ENCODE measurements around the gene LRRIQ4. TPM values are rescaled to one million over a fixed set of nuclear protein-coding genes. Genes with fewer than 3 reads are reported as not detected.

The LRRIQ4 gene
- total RNA-seq, 8 experiments from 2014 or later: 0.08 to 0.50 (median 0.38) TPM; not detected in 3

- no peak for ATAC-seq (replicated peaks in 6 of 8)
- WGBS, 10 experiments: 69 to 100% (median 94%) methylated on average over 1 to 11 of the region's 11 CpGs; no CpG with 5 or more reads in 1 of the 10 experiments
These were observed 34.0 kb downstream of the LRRIQ4 start for GRCh38 chr3:169846458-169847193.

DNA sequence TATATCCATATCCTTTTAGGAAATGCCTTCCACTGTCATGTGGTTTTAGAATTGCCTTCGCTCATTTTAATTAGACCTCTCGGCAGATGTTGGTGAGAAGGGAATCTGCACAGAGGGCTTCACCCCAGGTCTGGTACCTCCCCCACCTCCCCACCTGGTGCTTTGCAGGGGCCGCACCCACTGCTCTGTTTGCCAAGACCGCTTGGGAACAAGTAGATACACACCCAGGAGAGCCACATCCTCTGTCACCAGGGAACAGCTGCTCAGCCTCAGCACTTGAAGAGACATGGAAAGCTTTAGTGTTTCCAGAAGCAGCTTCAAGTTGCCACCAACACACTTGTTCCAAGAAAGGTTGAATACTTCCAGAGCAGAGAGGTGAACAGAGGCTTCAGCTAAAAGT lies 35.2 kb downstream of the LRRIQ4 start:
- Histone ChIP-seq H3K4me1 (replicated peaks in 1 of 2) (no peaks in the 10 kb centered on the region), H3K4me3 (no peak overlapping the region), H3K27ac (no peak overlapping the region)
- ATAC-seq (replicated peaks in 6 of 8): peak in 2 of 8 experiments; percentile 52 to 86
- WGBS, 10 experiments: 30 to 100% (median 80%) methylated on average over 1 to 2 of the region's 4 CpGs; no CpG with 5 or more reads in 5 of the 10 experiments
- in situ Hi-C loops (cut with MboI; ENCODE audit: low pct_unique_long_range_greater_than_20kb in 2 of 9, low sequenced_read_pairs in 9 of 9, unreplicated experiment in 9 of 9): no loop called here

More at GRCh38 chr3:169846458-169847193, 34.0 kb downstream of the LRRIQ4 start:
- no peak overlapping the region for H3K27ac ChIP-seq
- no peaks in the 10 kb centered on the region for H3K4me1 ChIP-seq (replicated peaks in 1 of 2)
- no peak overlapping the region for H3K4me3 ChIP-seq
- in situ Hi-C loops (cut with MboI; ENCODE audit: low pct_unique_long_range_greater_than_20kb in 2 of 9, low sequenced_read_pairs in 9 of 9, unreplicated experiment in 9 of 9): no loop called here

DNA sequence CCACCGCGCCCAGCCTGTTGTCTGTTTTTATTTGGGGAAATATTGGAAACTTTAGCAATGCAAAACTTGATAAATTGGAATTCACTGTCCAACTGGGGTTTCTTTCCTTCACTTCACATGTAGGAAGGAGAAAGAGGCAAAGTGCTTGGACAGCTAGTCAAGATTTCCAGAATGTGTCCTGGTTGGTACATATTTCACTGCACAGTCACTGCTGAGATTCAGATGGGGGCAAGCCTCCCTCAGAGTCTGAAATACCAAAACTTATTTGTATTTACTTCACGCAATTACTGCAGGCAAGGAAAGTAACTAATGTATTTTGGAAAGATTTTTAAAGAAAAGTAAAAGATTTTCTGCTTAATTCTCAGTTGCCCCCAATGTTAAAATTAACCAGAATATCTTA lies 36.1 kb downstream of the LRRIQ4 start:
- no peak for ATAC-seq (replicated peaks in 6 of 8)
- Histone ChIP-seq H3K4me3 (no peak overlapping the region), H3K27ac (no peak overlapping the region), H3K4me1 (replicated peaks in 1 of 2) (no peaks in the 10 kb centered on the region)
- WGBS, 10 experiments: 83 to 100% (median 100%) methylated on average over 1 to 3 of the region's 3 CpGs; no CpG with 5 or more reads in 2 of the 10 experiments
- in situ Hi-C loops (cut with MboI; ENCODE audit: low pct_unique_long_range_greater_than_20kb in 2 of 9, low sequenced_read_pairs in 9 of 9, unreplicated experiment in 9 of 9): no loop called here

DNA sequence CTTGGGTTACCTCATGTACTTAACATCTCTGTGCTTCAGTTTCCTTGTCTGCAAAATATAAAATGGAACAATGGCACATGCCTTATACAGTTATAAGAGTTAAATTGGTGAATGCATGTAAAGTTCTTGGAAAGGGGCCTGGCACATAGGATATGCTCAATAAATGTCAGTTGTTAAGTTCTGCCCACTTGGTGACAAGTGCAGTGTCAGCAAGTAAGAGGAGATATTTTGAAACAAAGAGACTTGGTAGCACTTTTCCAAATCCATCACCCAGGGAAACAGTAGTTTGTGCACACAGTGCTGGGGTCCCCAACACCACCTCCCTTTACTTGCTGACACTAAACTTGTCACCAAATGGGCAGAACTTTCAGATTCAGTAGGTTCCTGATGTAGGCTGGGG lies 37.9 kb downstream of the LRRIQ4 start:
- in situ Hi-C loops (cut with MboI; ENCODE audit: low pct_unique_long_range_greater_than_20kb in 2 of 9, low sequenced_read_pairs in 9 of 9, unreplicated experiment in 9 of 9): loop anchor here in 1 of 9 experiments (25.0 kb wide), 1 partner anchor 212 kb away; no protein-coding TSS in a partner anchor

GRCh38 chr3:169855514-169855913 lies 42.8 kb downstream of the LRRIQ4 start:
- no peak for ATAC-seq (replicated peaks in 6 of 8)
- WGBS, 10 experiments: 82 to 100% (median 95%) methylated on average over 1 to 3 of the region's 3 CpGs; no CpG with 5 or more reads in 1 of the 10 experiments
- Histone ChIP-seq H3K27ac (no peak overlapping the region), H3K4me1 (replicated peaks in 1 of 2) (no peaks in the 10 kb centered on the region), H3K4me3 (no peak overlapping the region)
- in situ Hi-C loops (cut with MboI; ENCODE audit: low pct_unique_long_range_greater_than_20kb in 2 of 9, low sequenced_read_pairs in 9 of 9, unreplicated experiment in 9 of 9): loop anchor here in 1 of 9 experiments (25.0 kb wide), 1 partner anchor 207 kb away; no protein-coding TSS in a partner anchor

More for the DNA sequence above, 37.9 kb downstream of the LRRIQ4 start:
- no peak overlapping the region for H3K27ac ChIP-seq
- ATAC-seq (replicated peaks in 6 of 8): no peak
- no peak overlapping the region for H3K4me3 ChIP-seq
- no peaks in the 10 kb centered on the region for H3K4me1 ChIP-seq (replicated peaks in 1 of 2)

DNA sequence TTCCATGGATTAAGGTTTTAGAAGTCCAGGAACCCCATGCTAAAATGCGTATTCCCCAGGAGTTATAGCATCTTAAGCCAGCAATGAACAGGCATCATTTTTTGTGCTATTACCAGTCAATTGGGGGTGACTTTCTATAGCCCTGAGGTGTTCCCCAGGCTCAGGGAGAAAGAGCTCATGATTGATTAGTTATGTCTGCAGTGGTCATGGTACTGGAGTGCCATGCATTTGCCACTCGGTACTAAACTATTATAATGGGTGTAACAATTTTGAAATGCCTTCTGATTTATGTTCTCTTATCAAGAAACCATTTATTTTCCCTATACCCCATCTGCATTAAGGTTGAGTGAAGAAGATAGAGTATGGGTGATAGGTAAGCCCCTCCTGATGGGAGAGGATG lies 45.1 kb downstream of the LRRIQ4 start:
- 86 to 100% (median 100%) methylated on average over 1 to 2 of the region's 2 CpGs; no CpG with 5 or more reads in 3 of the 10 experiments for WGBS, 10 experiments
- Histone ChIP-seq H3K27ac (no peak overlapping the region), H3K4me3 (no peak overlapping the region), H3K4me1 (replicated peaks in 1 of 2) (no peaks in the 10 kb centered on the region)
- ATAC-seq (replicated peaks in 6 of 8): no peak
- in situ Hi-C loops (cut with MboI; ENCODE audit: low pct_unique_long_range_greater_than_20kb in 2 of 9, low sequenced_read_pairs in 9 of 9, unreplicated experiment in 9 of 9): loop anchor here in 1 of 9 experiments (25.0 kb wide), 1 partner anchor 204 kb away; no protein-coding TSS in a partner anchor

DNA sequence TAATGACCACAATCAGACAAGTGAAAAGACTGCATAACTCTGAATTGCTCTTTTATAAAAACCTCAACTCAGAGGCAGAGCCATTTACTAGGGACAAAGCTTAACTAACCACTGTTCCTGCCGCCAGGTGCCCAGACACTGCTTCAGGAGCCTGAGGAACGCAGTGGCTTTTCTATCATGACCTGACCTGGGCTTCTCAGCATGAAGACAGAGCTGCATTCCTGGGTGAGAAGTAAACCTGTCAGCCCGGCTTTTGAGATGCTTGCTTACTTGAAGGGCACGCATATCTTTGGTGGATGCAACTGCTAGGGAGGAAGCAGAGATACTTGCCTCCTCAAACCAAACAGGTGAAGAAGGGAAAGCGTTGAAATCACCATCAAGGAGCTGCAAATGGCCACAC lies 49.2 kb downstream of the LRRIQ4 start:
- H3K4me1 ChIP-seq (replicated peaks in 1 of 2): no peaks in the 10 kb centered on the region
- H3K4me3 ChIP-seq: no peak overlapping the region
- ATAC-seq (replicated peaks in 6 of 8): no peak
- WGBS, 10 experiments: 50 to 75% (median 63%) methylated on average over 1 to 4 of the region's 5 CpGs; no CpG with 5 or more reads in 2 of the 10 experiments
- in situ Hi-C loops (cut with MboI; ENCODE audit: low pct_unique_long_range_greater_than_20kb in 2 of 9, low sequenced_read_pairs in 9 of 9, unreplicated experiment in 9 of 9): loop anchor here in 1 of 9 experiments (25.0 kb wide), 1 partner anchor 200 kb away; no protein-coding TSS in a partner anchor
- H3K27ac ChIP-seq: no peak overlapping the region

DNA sequence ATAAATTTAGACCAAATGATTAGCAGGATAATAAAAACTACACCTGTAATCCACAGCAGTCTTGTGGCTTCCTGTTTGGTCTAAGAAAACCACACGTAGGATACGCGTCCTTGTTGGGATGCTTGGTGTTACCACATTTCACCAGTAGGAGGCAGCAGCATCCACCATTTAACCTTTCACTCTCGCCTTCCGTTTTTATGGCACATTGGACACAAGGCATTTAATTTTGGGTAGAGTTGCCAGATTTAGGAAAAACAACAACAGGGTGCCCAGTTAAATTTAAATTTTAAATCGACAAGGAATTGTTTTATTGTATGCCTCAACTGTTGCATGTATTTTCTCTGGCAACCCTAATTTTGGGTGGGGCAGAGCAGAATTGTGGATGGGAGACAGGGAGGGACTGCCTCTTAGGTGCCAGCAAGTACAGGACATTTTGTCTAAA lies 50.8 kb downstream of the LRRIQ4 start:
- in situ Hi-C loops (cut with MboI; ENCODE audit: low pct_unique_long_range_greater_than_20kb in 2 of 9, low sequenced_read_pairs in 9 of 9, unreplicated experiment in 9 of 9): loop anchor here in 1 of 9 experiments (25.0 kb wide), 1 partner anchor 199 kb away; no protein-coding TSS in a partner anchor
- ATAC-seq (replicated peaks in 6 of 8): peak in 4 of 8 experiments; percentile 35 to 88 (median 83)

GRCh38 chr3:169864270-169864669 lies 51.6 kb downstream of the LRRIQ4 start:
- H3K27ac ChIP-seq: no peak overlapping the region
- in situ Hi-C loops (cut with MboI; ENCODE audit: low pct_unique_long_range_greater_than_20kb in 2 of 9, low sequenced_read_pairs in 9 of 9, unreplicated experiment in 9 of 9): loop anchor here in 1 of 9 experiments (25.0 kb wide), 1 partner anchor 198 kb away; no protein-coding TSS in a partner anchor
- no peak for ATAC-seq (replicated peaks in 6 of 8)
- H3K4me1 ChIP-seq (replicated peaks in 1 of 2): no peaks in the 10 kb centered on the region
- H3K4me3 ChIP-seq: no peak overlapping the region
- 59 to 100% (median 90%) methylated on average over 1 to 2 of the region's 2 CpGs; no CpG with 5 or more reads in 2 of the 10 experiments for WGBS, 10 experiments

More for the DNA sequence above, 50.8 kb downstream of the LRRIQ4 start:
- WGBS, 10 experiments: 0 to 24% (median 18%) methylated on average over 2 to 6 of the region's 6 CpGs; no CpG with 5 or more reads in 1 of the 10 experiments
- Histone ChIP-seq H3K4me3 (no peak overlapping the region), H3K27ac (no peak overlapping the region), H3K4me1 (replicated peaks in 1 of 2) (no peaks in the 10 kb centered on the region)

GRCh38 chr3:169865176-169865767 lies 52.6 kb downstream of the LRRIQ4 start:
- in situ Hi-C loops (cut with MboI; ENCODE audit: low pct_unique_long_range_greater_than_20kb in 2 of 9, low sequenced_read_pairs in 9 of 9, unreplicated experiment in 9 of 9): loop anchor here in 1 of 9 experiments (25.0 kb wide), 1 partner anchor 197 kb away; no protein-coding TSS in a partner anchor
- Histone ChIP-seq H3K4me3 (no peak overlapping the region), H3K27ac (no peak overlapping the region), H3K4me1 (replicated peaks in 1 of 2) (peaks cover 0 to 7% of the 10 kb centered on the region in 2 donors)
- WGBS, 10 experiments: 20 to 100% (median 86%) methylated on average over 1 to 6 of the region's 12 CpGs; no CpG with 5 or more reads in 3 of the 10 experiments
- ATAC-seq (replicated peaks in 6 of 8): no peak

DNA sequence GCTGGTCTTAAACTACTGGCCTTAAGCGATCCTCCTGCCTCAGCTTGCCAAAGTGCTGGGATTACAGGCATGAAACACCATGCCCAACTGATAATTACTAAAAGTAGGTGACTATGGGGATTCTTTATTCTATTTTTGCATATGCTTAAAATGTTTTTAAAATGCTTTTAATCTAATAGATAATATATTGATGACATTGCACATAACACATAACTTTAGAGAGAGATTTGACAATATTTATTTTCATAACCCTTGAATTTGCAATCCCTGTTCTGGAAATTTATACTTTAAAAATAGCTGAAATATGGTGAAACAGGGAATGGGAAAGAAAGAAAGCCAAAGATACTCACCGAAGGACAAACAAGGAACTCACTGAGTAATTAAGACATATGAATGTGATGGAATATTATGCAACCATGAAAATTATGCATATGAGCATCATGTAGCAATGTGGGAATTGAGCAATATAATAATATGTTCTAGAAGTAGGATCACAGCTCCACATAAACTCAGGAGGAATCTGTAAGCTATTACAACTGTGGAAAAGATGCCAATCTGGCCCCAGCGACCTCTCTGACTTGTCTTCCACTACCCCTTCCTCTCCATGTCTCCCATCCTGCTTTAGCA lies 55.0 kb downstream of the LRRIQ4 start:
- 27 to 100% (median 94%) methylated on average over 1 to 3 of the region's 3 CpGs for WGBS, 10 experiments
- no peak for ATAC-seq (replicated peaks in 6 of 8)
- in situ Hi-C loops (cut with MboI; ENCODE audit: low pct_unique_long_range_greater_than_20kb in 2 of 9, low sequenced_read_pairs in 9 of 9, unreplicated experiment in 9 of 9): loop anchor here in 1 of 9 experiments (25.0 kb wide), 1 partner anchor 195 kb away; no protein-coding TSS in a partner anchor
- Histone ChIP-seq H3K27ac (no peak overlapping the region), H3K4me3 (no peak overlapping the region), H3K4me1 (replicated peaks in 1 of 2) (peaks cover 0 to 7% of the 10 kb centered on the region in 2 donors)

GRCh38 chr3:169868369-169868768 lies 55.7 kb downstream of the LRRIQ4 start:
- no peak for ATAC-seq (replicated peaks in 6 of 8)
- in situ Hi-C loops (cut with MboI; ENCODE audit: low pct_unique_long_range_greater_than_20kb in 2 of 9, low sequenced_read_pairs in 9 of 9, unreplicated experiment in 9 of 9): loop anchor here in 1 of 9 experiments (25.0 kb wide), 1 partner anchor 194 kb away; no protein-coding TSS in a partner anchor
- Histone ChIP-seq H3K4me1 (replicated peaks in 1 of 2) (peaks cover 0 to 7% of the 10 kb centered on the region in 2 donors), H3K4me3 (no peak overlapping the region), H3K27ac (no peak overlapping the region)
- WGBS, 10 experiments: 0 to 76% (median 38%) methylated on average over 1 to 2 of the region's 2 CpGs

Measured in motor neuron (in vitro differentiated cells).